ENCODE data around the gene HERC2. TPM values are rescaled to one million over a fixed set of nuclear protein-coding genes. Genes with fewer than 3 reads are reported as not detected.
"Not testable (repeated sequence)": the region's sequence is repeated elsewhere in the genome, so short reads cannot be mapped to it uniquely, and the experiment has no call there.

Gene HERC2
- total RNA-seq, 1 experiment from 2014 or later: 69.7 TPM

DNA sequence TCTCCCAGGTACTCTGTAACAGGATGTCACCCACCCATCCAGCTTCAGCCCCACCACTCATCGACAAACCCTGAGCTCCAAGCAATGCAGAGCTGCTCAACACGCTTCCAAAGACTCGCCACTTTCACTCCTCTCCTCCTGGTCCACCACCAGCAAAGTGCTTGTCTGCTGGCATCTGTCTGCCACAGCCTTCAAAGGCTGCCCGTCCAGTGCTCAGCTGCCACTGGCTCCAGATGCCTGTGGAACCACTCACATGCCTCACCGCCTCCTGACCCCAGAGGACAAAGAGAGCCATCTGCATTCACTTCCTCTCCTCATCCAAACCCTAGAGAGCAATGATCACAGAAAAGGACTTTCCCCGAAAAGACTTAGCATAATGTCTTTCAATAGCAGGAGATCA, 113.4 kb downstream of the HERC2 start:
- CTCF ChIA-PET: no interaction called here
- BruUV-seq (replicated peaks): no TSS peak
- H3K27me3 ChIP-seq (ENCODE audit: control insufficient read depth, insufficient read depth, low read length): no peaks in the 10 kb centered on the region
- H3K4me3 ChIP-seq (ENCODE audit: low read depth in 2 of 2, low read length in 2 of 2): no peak overlapping the region
- H3K4me1 ChIP-seq (ENCODE audit: control insufficient read depth, insufficient read depth, low read length): no peaks in the 10 kb centered on the region
- no peaks in the 10 kb centered on the region for H3K9me3 ChIP-seq (ENCODE audit: control insufficient read depth, insufficient read depth, low read depth, low read length)
- DNase-seq (ENCODE audit: low read depth, low spot score) (no peak), ATAC-seq (no peak)
- POLR2A ChIA-PET: no interaction called here
- H3K27ac ChIP-seq (ENCODE audit: low read length): no peak overlapping the region
- TF ChIP-seq, protein P1, sequence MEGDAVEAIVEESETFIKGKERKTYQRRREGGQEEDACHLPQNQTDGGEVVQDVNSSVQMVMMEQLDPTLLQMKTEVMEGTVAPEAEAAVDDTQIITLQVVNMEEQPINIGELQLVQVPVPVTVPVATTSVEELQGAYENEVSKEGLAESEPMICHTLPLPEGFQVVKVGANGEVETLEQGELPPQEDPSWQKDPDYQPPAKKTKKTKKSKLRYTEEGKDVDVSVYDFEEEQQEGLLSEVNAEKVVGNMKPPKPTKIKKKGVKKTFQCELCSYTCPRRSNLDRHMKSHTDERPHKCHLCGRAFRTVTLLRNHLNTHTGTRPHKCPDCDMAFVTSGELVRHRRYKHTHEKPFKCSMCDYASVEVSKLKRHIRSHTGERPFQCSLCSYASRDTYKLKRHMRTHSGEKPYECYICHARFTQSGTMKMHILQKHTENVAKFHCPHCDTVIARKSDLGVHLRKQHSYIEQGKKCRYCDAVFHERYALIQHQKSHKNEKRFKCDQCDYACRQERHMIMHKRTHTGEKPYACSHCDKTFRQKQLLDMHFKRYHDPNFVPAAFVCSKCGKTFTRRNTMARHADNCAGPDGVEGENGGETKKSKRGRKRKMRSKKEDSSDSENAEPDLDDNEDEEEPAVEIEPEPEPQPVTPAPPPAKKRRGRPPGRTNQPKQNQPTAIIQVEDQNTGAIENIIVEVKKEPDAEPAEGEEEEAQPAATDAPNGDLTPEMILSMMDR (IDR thresholded peaks at IDR 0.05): no peak
- TF ChIP-seq POLR2AphosphoS5 (IDR thresholded peaks at IDR 0.05; ENCODE audit: low read depth, low read length): no peak
- TF ChIP-seq SIN3A (IDR thresholded peaks at IDR 0.05; ENCODE audit: borderline replicate concordance, insufficient read depth, low read depth, low read length): no peak
- no peak for TF ChIP-seq TCF7L2 (IDR thresholded peaks at IDR 0.05; ENCODE audit: low read depth, low read length)
- TF ChIP-seq, protein P2, sequence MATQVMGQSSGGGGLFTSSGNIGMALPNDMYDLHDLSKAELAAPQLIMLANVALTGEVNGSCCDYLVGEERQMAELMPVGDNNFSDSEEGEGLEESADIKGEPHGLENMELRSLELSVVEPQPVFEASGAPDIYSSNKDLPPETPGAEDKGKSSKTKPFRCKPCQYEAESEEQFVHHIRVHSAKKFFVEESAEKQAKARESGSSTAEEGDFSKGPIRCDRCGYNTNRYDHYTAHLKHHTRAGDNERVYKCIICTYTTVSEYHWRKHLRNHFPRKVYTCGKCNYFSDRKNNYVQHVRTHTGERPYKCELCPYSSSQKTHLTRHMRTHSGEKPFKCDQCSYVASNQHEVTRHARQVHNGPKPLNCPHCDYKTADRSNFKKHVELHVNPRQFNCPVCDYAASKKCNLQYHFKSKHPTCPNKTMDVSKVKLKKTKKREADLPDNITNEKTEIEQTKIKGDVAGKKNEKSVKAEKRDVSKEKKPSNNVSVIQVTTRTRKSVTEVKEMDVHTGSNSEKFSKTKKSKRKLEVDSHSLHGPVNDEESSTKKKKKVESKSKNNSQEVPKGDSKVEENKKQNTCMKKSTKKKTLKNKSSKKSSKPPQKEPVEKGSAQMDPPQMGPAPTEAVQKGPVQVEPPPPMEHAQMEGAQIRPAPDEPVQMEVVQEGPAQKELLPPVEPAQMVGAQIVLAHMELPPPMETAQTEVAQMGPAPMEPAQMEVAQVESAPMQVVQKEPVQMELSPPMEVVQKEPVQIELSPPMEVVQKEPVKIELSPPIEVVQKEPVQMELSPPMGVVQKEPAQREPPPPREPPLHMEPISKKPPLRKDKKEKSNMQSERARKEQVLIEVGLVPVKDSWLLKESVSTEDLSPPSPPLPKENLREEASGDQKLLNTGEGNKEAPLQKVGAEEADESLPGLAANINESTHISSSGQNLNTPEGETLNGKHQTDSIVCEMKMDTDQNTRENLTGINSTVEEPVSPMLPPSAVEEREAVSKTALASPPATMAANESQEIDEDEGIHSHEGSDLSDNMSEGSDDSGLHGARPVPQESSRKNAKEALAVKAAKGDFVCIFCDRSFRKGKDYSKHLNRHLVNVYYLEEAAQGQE (IDR thresholded peaks at IDR 0.05; ENCODE audit: insufficient read depth in 1 of 2, low read depth in 2 of 2, low read length in 1 of 2): no peak
- in situ Hi-C loops (cut with HindIII; ENCODE audit: low pct_unique_long_range_greater_than_20kb, low sequenced_read_pairs): no loop called here
- H3K36me3 ChIP-seq (ENCODE audit: control insufficient read depth, insufficient read depth, low read length): no peaks in the 10 kb centered on the region
- intact Hi-C loops (cut with micrococcal nuclease; ENCODE audit: unreplicated experiment): no loop called here

DNA sequence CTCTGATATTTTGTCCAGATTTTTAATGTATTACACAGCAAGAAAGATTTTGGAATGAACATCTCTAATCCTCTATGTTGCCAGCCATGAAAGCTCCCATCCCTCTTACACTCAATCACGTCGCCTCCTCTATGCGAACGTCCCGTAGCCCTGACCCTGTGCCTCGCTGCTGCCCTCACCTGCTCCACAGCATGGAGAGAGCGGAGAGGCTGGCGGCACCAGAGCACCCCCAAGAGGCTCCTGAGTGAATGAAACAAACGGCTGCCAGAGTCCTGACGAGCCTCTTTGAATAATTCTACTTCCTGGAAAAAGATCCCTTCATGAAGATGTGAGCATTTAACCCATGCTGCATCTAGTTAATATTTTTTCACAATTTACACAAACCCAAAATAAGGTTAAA, 116.3 kb downstream of the HERC2 start:
- H3K27ac ChIP-seq (ENCODE audit: low read length); POLR2A ChIA-PET; DNase-seq (ENCODE audit: low read depth, low spot score); H3K4me3 ChIP-seq (ENCODE audit: low read depth in 2 of 2, low read length in 2 of 2); H3K9me3 ChIP-seq (ENCODE audit: control insufficient read depth, insufficient read depth, low read depth, low read length); H3K4me1 ChIP-seq (ENCODE audit: control insufficient read depth, insufficient read depth, low read length); CTCF ChIA-PET; H3K27me3 ChIP-seq (ENCODE audit: control insufficient read depth, insufficient read depth, low read length); in situ Hi-C loops (cut with HindIII; ENCODE audit: low pct_unique_long_range_greater_than_20kb, low sequenced_read_pairs); intact Hi-C loops (cut with micrococcal nuclease; ENCODE audit: unreplicated experiment); H3K36me3 ChIP-seq (ENCODE audit: control insufficient read depth, insufficient read depth, low read length): not testable (repeated sequence)
- TSS peak; percentile 74 for BruUV-seq (replicated peaks)
- ATAC-seq: peak; percentile 65; the same call in 1 of the 2 replicates

DNA sequence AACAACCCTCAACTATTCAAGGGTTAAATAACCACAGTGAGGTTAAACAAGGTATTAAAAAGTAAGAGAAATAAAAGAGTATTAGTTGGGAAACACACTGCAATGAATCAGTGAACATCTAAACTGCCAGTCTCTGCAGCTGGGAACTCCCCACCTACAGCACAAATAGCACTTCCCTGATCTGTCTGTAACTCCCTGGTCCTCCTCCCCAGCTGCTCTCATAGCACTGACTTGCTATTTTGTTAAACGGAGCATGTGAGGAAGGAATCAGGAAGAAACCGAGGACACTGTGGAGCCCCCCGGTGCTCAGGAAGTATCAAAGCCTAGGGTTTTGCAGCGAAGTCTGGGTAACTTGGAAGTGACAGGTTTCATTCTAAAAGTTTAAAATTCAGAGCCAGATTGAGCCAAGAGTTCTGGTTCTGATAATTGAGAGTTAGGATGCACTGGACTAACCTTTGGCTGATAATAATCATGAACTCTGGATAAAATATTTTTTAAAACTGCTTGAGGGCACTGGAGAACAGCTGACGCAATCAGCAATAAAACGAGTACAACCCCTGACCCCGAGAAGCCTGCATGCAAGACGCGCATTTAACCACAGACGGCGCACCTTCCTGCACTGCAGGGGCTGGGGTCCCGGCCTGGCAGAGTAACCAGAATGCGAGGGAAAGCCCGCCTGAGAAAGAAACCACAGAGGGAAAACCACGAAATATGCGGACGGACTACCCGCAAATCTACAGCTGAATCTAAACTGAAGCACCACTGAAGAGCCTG, 118.7 kb downstream of the HERC2 start:
- ATAC-seq: not testable (repeated sequence)

DNA sequence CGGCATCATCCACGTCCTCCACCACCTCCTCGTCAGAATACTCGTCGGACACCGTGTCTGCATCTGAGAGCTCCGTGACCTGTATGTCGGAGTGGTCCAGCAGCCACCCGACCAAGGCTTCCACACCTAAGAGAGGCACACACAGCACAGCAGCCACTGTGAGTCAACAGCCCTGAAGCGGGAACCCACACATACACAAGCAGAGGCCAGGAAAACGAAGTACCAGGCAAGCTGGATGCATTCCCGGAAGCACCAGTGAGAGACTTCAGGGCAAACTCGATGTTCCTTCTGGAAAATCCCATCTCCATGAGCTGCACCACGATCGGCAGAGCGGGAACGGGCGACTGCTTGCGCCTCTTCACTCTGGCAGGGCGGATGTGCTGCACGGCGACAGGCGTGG, 119.9 kb downstream of the HERC2 start:
- POLR2A ChIA-PET; ATAC-seq; intact Hi-C loops (cut with micrococcal nuclease; ENCODE audit: unreplicated experiment); H3K36me3 ChIP-seq (ENCODE audit: control insufficient read depth, insufficient read depth, low read length); H3K9me3 ChIP-seq (ENCODE audit: control insufficient read depth, insufficient read depth, low read depth, low read length); H3K27me3 ChIP-seq (ENCODE audit: control insufficient read depth, insufficient read depth, low read length); BruUV-seq (replicated peaks); DNase-seq (ENCODE audit: low read depth, low spot score); H3K4me1 ChIP-seq (ENCODE audit: control insufficient read depth, insufficient read depth, low read length); in situ Hi-C loops (cut with HindIII; ENCODE audit: low pct_unique_long_range_greater_than_20kb, low sequenced_read_pairs); CTCF ChIA-PET; H3K27ac ChIP-seq (ENCODE audit: low read length); H3K4me3 ChIP-seq (ENCODE audit: low read depth in 2 of 2, low read length in 2 of 2): not testable (repeated sequence)

More for the DNA sequence above, 118.7 kb downstream of the HERC2 start:
- CTCF ChIA-PET; in situ Hi-C loops (cut with HindIII; ENCODE audit: low pct_unique_long_range_greater_than_20kb, low sequenced_read_pairs); H3K4me1 ChIP-seq (ENCODE audit: control insufficient read depth, insufficient read depth, low read length); intact Hi-C loops (cut with micrococcal nuclease; ENCODE audit: unreplicated experiment); H3K27me3 ChIP-seq (ENCODE audit: control insufficient read depth, insufficient read depth, low read length); POLR2A ChIA-PET; H3K9me3 ChIP-seq (ENCODE audit: control insufficient read depth, insufficient read depth, low read depth, low read length); H3K27ac ChIP-seq (ENCODE audit: low read length); BruUV-seq (replicated peaks); H3K36me3 ChIP-seq (ENCODE audit: control insufficient read depth, insufficient read depth, low read length); DNase-seq (ENCODE audit: low read depth, low spot score); H3K4me3 ChIP-seq (ENCODE audit: low read depth in 2 of 2, low read length in 2 of 2): not testable (repeated sequence)

DNA sequence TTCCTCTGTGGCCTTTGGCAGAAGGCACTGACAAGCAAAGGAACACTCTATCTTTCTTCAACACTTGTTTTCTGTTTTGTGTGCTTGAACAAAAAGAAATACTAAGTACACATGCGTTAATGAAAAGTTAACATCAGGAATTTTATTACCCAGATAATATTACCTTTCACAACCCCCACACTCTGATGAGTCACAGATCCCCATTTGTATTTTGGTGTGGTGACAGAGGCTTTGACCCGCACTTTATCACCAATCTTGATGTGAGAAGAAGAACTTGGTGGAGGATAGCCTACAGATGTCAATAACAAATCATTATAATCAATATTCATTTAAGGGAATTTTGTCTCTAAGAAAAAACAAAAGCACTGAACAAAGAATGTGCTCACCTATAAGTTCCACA, 123.8 kb downstream of the HERC2 start:
- POLR2A ChIA-PET; ATAC-seq; H3K4me3 ChIP-seq (ENCODE audit: low read depth in 2 of 2, low read length in 2 of 2); H3K4me1 ChIP-seq (ENCODE audit: control insufficient read depth, insufficient read depth, low read length); H3K36me3 ChIP-seq (ENCODE audit: control insufficient read depth, insufficient read depth, low read length); DNase-seq (ENCODE audit: low read depth, low spot score); CTCF ChIA-PET; intact Hi-C loops (cut with micrococcal nuclease; ENCODE audit: unreplicated experiment); H3K27me3 ChIP-seq (ENCODE audit: control insufficient read depth, insufficient read depth, low read length); H3K9me3 ChIP-seq (ENCODE audit: control insufficient read depth, insufficient read depth, low read depth, low read length); H3K27ac ChIP-seq (ENCODE audit: low read length); in situ Hi-C loops (cut with HindIII; ENCODE audit: low pct_unique_long_range_greater_than_20kb, low sequenced_read_pairs): not testable (repeated sequence)
- BruUV-seq (replicated peaks): TSS peak; percentile 25
